DMS79 (cell line): ENCODE results near the gene POLR2A.

ENCODE experiments used
- DNase-seq: peaks from one replicate; lab custom pipeline; 2025; lab: John Stamatoyannopoulos, UW

Gene POLR2A

GRCh38 chr17:7508846-7509245 is 24.7 kb downstream of the POLR2A start:
- DNase-seq = no peak

GRCh38 chr17:7509937-7510336 is 25.8 kb downstream of the POLR2A start:
- no peak for DNase-seq

- no peak for DNase-seq
Observed at GRCh38 chr17:7511108-7511507, 26.9 kb downstream of the POLR2A start.

- DNase-seq = no peak
Observed at GRCh38 chr17:7512105-7512504, 27.9 kb downstream of the POLR2A start.

- DNase-seq = no peak
Observed at GRCh38 chr17:7512824-7513540, 28.8 kb downstream of the POLR2A start.

GRCh38 chr17:7513850-7514419 is 29.8 kb downstream of the POLR2A start:
- no peak for DNase-seq

- DNase-seq = no peak
Observed at GRCh38 chr17:7515911-7516610, 31.9 kb downstream of the POLR2A start.

- DNase-seq = no peak
Observed at GRCh38 chr17:7523033-7523432, 38.9 kb downstream of the POLR2A start.

- no peak for DNase-seq
Observed at GRCh38 chr17:7528842-7529241, 44.7 kb downstream of the POLR2A start.

- no peak for DNase-seq
Observed at GRCh38 chr17:7530023-7530900, 46.1 kb downstream of the POLR2A start.

GRCh38 chr17:7538050-7538449 is 53.9 kb downstream of the POLR2A start:
- no peak for DNase-seq

- no peak for DNase-seq
Observed at GRCh38 chr17:7538891-7539545, 54.9 kb downstream of the POLR2A start.

GRCh38 chr17:7541074-7541621 is 57.0 kb downstream of the POLR2A start:
- DNase-seq = no peak

GRCh38 chr17:7544911-7545310 is 60.7 kb downstream of the POLR2A start:
- no peak for DNase-seq

GRCh38 chr17:7548585-7549400 is 64.6 kb downstream of the POLR2A start, which contains the start of gene TNFSF12:
TNFSF12 (plus strand) TSS chr17:7549058; CDS start chr17:7549154, 96 bp downstream.
- DNase-seq = no peak
